ENCODE measurements around the gene GRID2. TPM values are rescaled to one million over a fixed set of nuclear protein-coding genes. Genes with fewer than 3 reads are reported as not detected.
A peak's percentile ranks its signal among the peaks of the same experiment; 100 is the strongest.

Gene GRID2
- polyA plus RNA-seq, 1 donor from 2014 or later: 14.9 TPM

DNA sequence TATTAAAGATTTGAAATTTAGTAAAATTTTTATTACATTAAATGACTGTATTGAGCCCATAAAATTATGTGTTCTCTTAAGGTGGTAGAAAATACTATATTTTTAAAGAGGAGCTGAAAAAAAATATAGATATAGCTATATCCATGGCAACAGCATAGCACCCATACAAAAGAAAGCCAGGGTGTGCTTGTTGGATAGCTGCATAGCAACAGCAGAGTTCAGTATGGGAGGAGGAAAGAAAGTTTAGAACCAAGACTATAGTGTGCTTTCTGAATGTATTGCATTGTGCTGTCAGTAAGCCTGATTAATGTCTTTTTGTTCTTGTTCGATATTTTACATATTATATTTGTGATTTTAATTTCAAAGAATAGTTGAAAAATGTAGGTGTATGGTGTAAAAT lies 78.4 kb downstream of the GRID2 start:
- TF ChIP-seq, protein P1, sequence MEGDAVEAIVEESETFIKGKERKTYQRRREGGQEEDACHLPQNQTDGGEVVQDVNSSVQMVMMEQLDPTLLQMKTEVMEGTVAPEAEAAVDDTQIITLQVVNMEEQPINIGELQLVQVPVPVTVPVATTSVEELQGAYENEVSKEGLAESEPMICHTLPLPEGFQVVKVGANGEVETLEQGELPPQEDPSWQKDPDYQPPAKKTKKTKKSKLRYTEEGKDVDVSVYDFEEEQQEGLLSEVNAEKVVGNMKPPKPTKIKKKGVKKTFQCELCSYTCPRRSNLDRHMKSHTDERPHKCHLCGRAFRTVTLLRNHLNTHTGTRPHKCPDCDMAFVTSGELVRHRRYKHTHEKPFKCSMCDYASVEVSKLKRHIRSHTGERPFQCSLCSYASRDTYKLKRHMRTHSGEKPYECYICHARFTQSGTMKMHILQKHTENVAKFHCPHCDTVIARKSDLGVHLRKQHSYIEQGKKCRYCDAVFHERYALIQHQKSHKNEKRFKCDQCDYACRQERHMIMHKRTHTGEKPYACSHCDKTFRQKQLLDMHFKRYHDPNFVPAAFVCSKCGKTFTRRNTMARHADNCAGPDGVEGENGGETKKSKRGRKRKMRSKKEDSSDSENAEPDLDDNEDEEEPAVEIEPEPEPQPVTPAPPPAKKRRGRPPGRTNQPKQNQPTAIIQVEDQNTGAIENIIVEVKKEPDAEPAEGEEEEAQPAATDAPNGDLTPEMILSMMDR (IDR thresholded peaks at IDR 0.05; ENCODE audit: poor library complexity, severe bottlenecking): no peak
- no peak for TF ChIP-seq TAF1 (IDR thresholded peaks at IDR 0.05; ENCODE audit: low read depth)
- Histone ChIP-seq H3K4me3 (ENCODE audit: low read length) (no peak overlapping the region), H3K27ac (ENCODE audit: low read length) (no peak overlapping the region), H2AFZ (ENCODE audit: low read depth, low read length) (no peak overlapping the region), H3K9ac (ENCODE audit: low read length) (no peak overlapping the region), H3K4me2 (ENCODE audit: low read length) (no peak overlapping the region), H3F3A (ENCODE audit: insufficient read depth, low read length, poor library complexity, severe bottlenecking) (no peaks in the 10 kb centered on the region), H3K79me2 (replicated peaks; ENCODE audit: insufficient read depth, low read length) (no peaks in the 10 kb centered on the region), H3K9me3 (ENCODE audit: low read length) (no peaks in the 10 kb centered on the region), H3K9me2 (ENCODE audit: insufficient read depth, low read length) (no peaks in the 10 kb centered on the region), H4K20me1 (ENCODE audit: insufficient read depth) (no peaks in the 10 kb centered on the region), H3K36me3 (ENCODE audit: insufficient read depth, low read length) (no peaks in the 10 kb centered on the region), H3K27me3 (ENCODE audit: insufficient read depth, low read depth, low read length) (no peaks in the 10 kb centered on the region)

DNA sequence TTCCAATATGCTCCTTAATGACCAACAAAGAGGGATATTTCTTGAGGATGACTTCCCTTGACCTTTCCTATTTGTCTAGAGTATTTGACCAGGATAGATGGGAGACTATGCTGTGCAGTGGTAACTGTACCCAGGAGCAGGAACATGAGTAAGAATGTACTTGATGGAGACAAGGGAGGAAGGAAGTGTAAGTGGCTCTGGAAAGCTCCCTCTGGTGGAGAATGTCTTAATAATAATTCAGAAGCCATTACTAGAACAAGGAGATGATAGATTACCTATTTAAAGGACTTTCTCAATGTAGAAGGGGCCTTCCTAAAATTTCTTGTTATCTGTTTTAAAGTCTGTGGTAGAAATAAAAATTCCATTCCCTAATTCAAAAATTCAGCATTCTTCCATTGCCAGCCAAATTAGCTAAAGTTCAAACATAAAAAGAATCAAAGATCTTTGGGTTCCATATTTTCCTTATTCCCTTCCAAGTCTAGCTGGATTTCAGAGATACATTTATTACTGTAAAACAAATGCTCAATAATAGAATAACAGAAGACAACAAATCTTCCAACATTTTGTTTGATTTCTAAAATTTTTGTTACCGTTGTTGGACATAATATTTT lies 83.8 kb downstream of the GRID2 start:
- Histone ChIP-seq H3K4me2 (ENCODE audit: low read length) (no peak overlapping the region), H4K20me1 (ENCODE audit: insufficient read depth) (no peaks in the 10 kb centered on the region), H3K9ac (ENCODE audit: low read length) (no peak overlapping the region), H2AFZ (ENCODE audit: low read depth, low read length) (no peak overlapping the region), H3K9me3 (ENCODE audit: low read length) (no peaks in the 10 kb centered on the region), H3K27me3 (ENCODE audit: insufficient read depth, low read depth, low read length) (no peaks in the 10 kb centered on the region), H3F3A (ENCODE audit: insufficient read depth, low read length, poor library complexity, severe bottlenecking) (no peaks in the 10 kb centered on the region), H3K27ac (ENCODE audit: low read length) (no peak overlapping the region), H3K9me2 (ENCODE audit: insufficient read depth, low read length) (no peaks in the 10 kb centered on the region), H3K79me2 (replicated peaks; ENCODE audit: insufficient read depth, low read length) (no peaks in the 10 kb centered on the region), H3K4me3 (ENCODE audit: low read length) (no peak overlapping the region), H3K36me3 (ENCODE audit: insufficient read depth, low read length) (no peaks in the 10 kb centered on the region)
- TF ChIP-seq, protein P2, sequence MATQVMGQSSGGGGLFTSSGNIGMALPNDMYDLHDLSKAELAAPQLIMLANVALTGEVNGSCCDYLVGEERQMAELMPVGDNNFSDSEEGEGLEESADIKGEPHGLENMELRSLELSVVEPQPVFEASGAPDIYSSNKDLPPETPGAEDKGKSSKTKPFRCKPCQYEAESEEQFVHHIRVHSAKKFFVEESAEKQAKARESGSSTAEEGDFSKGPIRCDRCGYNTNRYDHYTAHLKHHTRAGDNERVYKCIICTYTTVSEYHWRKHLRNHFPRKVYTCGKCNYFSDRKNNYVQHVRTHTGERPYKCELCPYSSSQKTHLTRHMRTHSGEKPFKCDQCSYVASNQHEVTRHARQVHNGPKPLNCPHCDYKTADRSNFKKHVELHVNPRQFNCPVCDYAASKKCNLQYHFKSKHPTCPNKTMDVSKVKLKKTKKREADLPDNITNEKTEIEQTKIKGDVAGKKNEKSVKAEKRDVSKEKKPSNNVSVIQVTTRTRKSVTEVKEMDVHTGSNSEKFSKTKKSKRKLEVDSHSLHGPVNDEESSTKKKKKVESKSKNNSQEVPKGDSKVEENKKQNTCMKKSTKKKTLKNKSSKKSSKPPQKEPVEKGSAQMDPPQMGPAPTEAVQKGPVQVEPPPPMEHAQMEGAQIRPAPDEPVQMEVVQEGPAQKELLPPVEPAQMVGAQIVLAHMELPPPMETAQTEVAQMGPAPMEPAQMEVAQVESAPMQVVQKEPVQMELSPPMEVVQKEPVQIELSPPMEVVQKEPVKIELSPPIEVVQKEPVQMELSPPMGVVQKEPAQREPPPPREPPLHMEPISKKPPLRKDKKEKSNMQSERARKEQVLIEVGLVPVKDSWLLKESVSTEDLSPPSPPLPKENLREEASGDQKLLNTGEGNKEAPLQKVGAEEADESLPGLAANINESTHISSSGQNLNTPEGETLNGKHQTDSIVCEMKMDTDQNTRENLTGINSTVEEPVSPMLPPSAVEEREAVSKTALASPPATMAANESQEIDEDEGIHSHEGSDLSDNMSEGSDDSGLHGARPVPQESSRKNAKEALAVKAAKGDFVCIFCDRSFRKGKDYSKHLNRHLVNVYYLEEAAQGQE (IDR thresholded peaks at IDR 0.05; ENCODE audit: borderline replicate concordance): no peak
- TF ChIP-seq EZH2 (IDR thresholded peaks at IDR 0.05; ENCODE audit: borderline replicate concordance, insufficient read depth, low read length, poor library complexity, severe bottlenecking) (no peak), RAD21 (conservative IDR thresholded peaks at IDR 0.05) (peak; percentile 30), TAF1 (IDR thresholded peaks at IDR 0.05; ENCODE audit: low read depth) (no peak), EP300 (conservative IDR thresholded peaks at IDR 0.05; ENCODE audit: poor library complexity, severe bottlenecking) (no peak), MXI1 (conservative IDR thresholded peaks at IDR 0.05; ENCODE audit: poor library complexity, severe bottlenecking) (no peak), SMC3 (conservative IDR thresholded peaks at IDR 0.05; ENCODE audit: poor library complexity) (peak; percentile 42), POLR2AphosphoS5 (IDR thresholded peaks at IDR 0.05) (no peak)
- TF ChIP-seq, protein P1 (IDR thresholded peaks at IDR 0.05; ENCODE audit: poor library complexity, severe bottlenecking): peak; percentile 45

Data from neural cell (in vitro differentiated cells).